Loucy (cell line): Measurements from ENCODE around the gene TMIE.

Experiments used
- H2AFZ ChIP-seq: fragments of 200-600 bp; sonication (generic); 2 replicates; pipeline ENCODE4 v1.6.0; 2016; ENCODE audit warnings: antibody characterized with exemption, mild to moderate bottlenecking, low read length, moderate library complexity
- H3F3A ChIP-seq: fragments of 200-600 bp; 2 replicates; pipeline ENCODE4 v1.6.0; 2016; ENCODE audit warnings: antibody characterized with exemption, low read depth, mild to moderate bottlenecking
- H3K27me3 ChIP-seq: fragments of 200-600 bp; sonication (generic); 2 replicates; pipeline ENCODE4 v1.6.1; 2014; ENCODE audit warnings: low read length, mild to moderate bottlenecking; ENCODE audit not compliant: insufficient read depth, poor library complexity, severe bottlenecking
- H3K36me3 ChIP-seq: fragments of 200-600 bp; sonication (generic); 2 replicates; pipeline ENCODE4 v1.6.1; 2016; ENCODE audit warnings: low read length; ENCODE audit not compliant: insufficient read depth
- H3K4me1 ChIP-seq: fragments of 200-600 bp; sonication (generic); 2 replicates; pipeline ENCODE4 v1.5.1; 2014; ENCODE audit warnings: low read length, mild to moderate bottlenecking; ENCODE audit not compliant: insufficient read depth, poor library complexity, severe bottlenecking
- H3K4me2 ChIP-seq: fragments of 200-600 bp; sonication (generic); 2 replicates; pipeline ENCODE4 v1.6.0; 2014; ENCODE audit warnings: antibody characterized with exemption, low read length, low read depth, mild to moderate bottlenecking; ENCODE audit not compliant: poor library complexity, severe bottlenecking
- H3K4me3 ChIP-seq: fragments of 200-600 bp; sonication (generic); 2 replicates; pipeline ENCODE4 v1.5.1; 2014; ENCODE audit warnings: low read length, mild to moderate bottlenecking, mixed read lengths; ENCODE audit not compliant: poor library complexity, severe bottlenecking
- H3K79me2 ChIP-seq: fragments of 200-600 bp; sonication (generic); 2 replicates; pipeline ENCODE4 v1.6.1; 2014; ENCODE audit warnings: low read length; ENCODE audit not compliant: insufficient read depth
- H3K9ac ChIP-seq: fragments of 200-600 bp; sonication (generic); 2 replicates; pipeline ENCODE4 v1.6.0; 2014; ENCODE audit warnings: mild to moderate bottlenecking, low read depth, low read length, moderate library complexity; ENCODE audit not compliant: poor library complexity, severe bottlenecking
- H3K9me2 ChIP-seq: fragments of 200-600 bp; sonication (generic); replicated peaks from 2 replicates; pipeline ENCODE4 v1.6.1; 2016; ENCODE audit warnings: low read depth, low read length, mixed read lengths
- H3K9me3 ChIP-seq: fragments of 200-600 bp; sonication (generic); 2 replicates; pipeline ENCODE4 v1.6.1; 2014; ENCODE audit warnings: mild to moderate bottlenecking, antibody characterized with exemption, low read length, low read depth; ENCODE audit not compliant: insufficient read depth
- H4K20me1 ChIP-seq: fragments of 200-600 bp; sonication (generic); 2 replicates; pipeline ENCODE4 v1.6.0; 2014; ENCODE audit warnings: antibody characterized with exemption, low read length, mild to moderate bottlenecking; ENCODE audit not compliant: insufficient read depth, poor library complexity, severe bottlenecking
- CTCF ChIP-seq: fragments of 200-600 bp; sonication (generic); conservative IDR thresholded peaks from 2 replicates; pipeline ENCODE4 v1.5.1; 2014; ENCODE audit warnings: mild to moderate bottlenecking, antibody characterized with exemption, low read length
- EZH2phosphoT487 ChIP-seq: fragments of 200-600 bp; IDR thresholded peaks from 2 replicates; pipeline ENCODE4 v1.6.1; 2018; ENCODE audit warnings: antibody characterized with exemption, mild to moderate bottlenecking, moderate library complexity, borderline replicate concordance

TMIE gene

GRCh38 chr3:46742992-46743585, 41.9 kb downstream of the TMIE start:
- Histone ChIP-seq H3K27me3 (no peaks in the 10 kb centered on the region), H3K9ac (no peak overlapping the region), H4K20me1 (no peaks in the 10 kb centered on the region), H3K4me1 (no peaks in the 10 kb centered on the region), H3K9me3 (no peaks in the 10 kb centered on the region), H3K9me2 (no peaks in the 10 kb centered on the region), H3K36me3 (no peaks in the 10 kb centered on the region), H3K4me3 (no peak overlapping the region), H3K4me2 (no peak overlapping the region), H3K79me2 (no peaks in the 10 kb centered on the region), H2AFZ (no peak overlapping the region), H3F3A (no peaks in the 10 kb centered on the region)
- TF ChIP-seq EZH2phosphoT487 (no peak), CTCF (no peak)

- no peak overlapping the region for H3K9ac ChIP-seq
- no peaks in the 10 kb centered on the region for H3F3A ChIP-seq
- no peaks in the 10 kb centered on the region for H3K9me2 ChIP-seq
- no peaks in the 10 kb centered on the region for H3K79me2 ChIP-seq
- no peaks in the 10 kb centered on the region for H3K36me3 ChIP-seq
- no peaks in the 10 kb centered on the region for H4K20me1 ChIP-seq
- no peaks in the 10 kb centered on the region for H3K27me3 ChIP-seq
- TF ChIP-seq CTCF (no peak), EZH2phosphoT487 (no peak)
- H3K4me3 ChIP-seq = no peak overlapping the region
- H3K4me1 ChIP-seq = no peaks in the 10 kb centered on the region
- no peak overlapping the region for H3K4me2 ChIP-seq
- no peak overlapping the region for H2AFZ ChIP-seq
- H3K9me3 ChIP-seq = no peaks in the 10 kb centered on the region
These were observed 45.5 kb downstream of the TMIE start for GRCh38 chr3:46746711-46747110.

- no peaks in the 10 kb centered on the region for H3F3A ChIP-seq
- H3K4me2 ChIP-seq = no peak overlapping the region
- H4K20me1 ChIP-seq = no peaks in the 10 kb centered on the region
- no peak overlapping the region for H3K4me3 ChIP-seq
- no peaks in the 10 kb centered on the region for H3K4me1 ChIP-seq
- H3K79me2 ChIP-seq = no peaks in the 10 kb centered on the region
- H3K9me3 ChIP-seq = no peaks in the 10 kb centered on the region
- no peak overlapping the region for H2AFZ ChIP-seq
- H3K9ac ChIP-seq = no peak overlapping the region
- H3K36me3 ChIP-seq = no peaks in the 10 kb centered on the region
- no peaks in the 10 kb centered on the region for H3K9me2 ChIP-seq
- H3K27me3 ChIP-seq = no peaks in the 10 kb centered on the region
- TF ChIP-seq CTCF (no peak), EZH2phosphoT487 (no peak)
These were observed 47.0 kb downstream of the TMIE start for GRCh38 chr3:46748170-46748569.
